ENCODE data around the gene UBE2I.

DNA sequence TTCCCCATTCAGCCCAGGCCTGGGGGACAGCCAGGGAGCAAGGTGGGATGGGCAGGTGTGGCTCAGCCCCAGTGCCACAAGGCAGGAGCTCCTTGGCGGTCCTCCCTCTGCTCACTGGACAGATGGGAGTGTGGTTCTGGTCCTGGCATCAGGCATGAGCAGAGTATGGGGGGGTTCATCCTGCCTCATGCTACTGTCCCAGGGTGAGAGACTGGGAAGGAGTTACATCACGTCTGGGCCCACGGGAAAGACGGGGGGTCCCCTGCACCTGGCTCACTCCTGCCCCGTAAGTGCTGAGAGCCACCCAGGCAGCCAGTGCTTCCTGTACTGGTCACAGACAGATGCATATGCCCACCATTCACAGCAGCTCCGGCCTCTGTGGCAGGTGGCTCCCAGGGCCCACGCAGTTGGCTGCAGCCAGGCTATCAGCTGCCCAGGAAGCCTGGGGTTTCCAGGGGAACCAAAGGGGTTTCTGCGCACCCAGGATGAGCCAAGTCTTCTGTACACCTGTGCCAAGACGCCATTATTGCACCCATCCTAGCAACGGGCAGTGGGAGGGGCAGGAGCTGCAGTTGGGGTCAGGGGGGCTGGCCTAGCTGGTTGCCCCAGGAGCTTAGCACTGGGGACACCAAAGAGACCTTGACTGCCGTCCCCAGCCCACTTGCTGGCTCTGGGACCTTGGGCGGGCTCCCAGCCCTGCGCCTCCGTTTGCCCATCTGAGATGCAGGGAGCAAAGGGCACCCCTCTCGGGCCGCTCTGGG, 26.0 kb downstream of the UBE2I start:
- TF ChIP-seq, protein P1, sequence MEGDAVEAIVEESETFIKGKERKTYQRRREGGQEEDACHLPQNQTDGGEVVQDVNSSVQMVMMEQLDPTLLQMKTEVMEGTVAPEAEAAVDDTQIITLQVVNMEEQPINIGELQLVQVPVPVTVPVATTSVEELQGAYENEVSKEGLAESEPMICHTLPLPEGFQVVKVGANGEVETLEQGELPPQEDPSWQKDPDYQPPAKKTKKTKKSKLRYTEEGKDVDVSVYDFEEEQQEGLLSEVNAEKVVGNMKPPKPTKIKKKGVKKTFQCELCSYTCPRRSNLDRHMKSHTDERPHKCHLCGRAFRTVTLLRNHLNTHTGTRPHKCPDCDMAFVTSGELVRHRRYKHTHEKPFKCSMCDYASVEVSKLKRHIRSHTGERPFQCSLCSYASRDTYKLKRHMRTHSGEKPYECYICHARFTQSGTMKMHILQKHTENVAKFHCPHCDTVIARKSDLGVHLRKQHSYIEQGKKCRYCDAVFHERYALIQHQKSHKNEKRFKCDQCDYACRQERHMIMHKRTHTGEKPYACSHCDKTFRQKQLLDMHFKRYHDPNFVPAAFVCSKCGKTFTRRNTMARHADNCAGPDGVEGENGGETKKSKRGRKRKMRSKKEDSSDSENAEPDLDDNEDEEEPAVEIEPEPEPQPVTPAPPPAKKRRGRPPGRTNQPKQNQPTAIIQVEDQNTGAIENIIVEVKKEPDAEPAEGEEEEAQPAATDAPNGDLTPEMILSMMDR (IDR thresholded peaks at IDR 0.05) = no peak
- TF ChIP-seq POLR2A (IDR thresholded peaks at IDR 0.05) = no peak
